GM21529 (cell line): Measurements from ENCODE around the gene NKX1-1.
"Not testable (repeated sequence)": the region's sequence is repeated elsewhere in the genome, so short reads cannot be mapped to it uniquely, and the experiment has no call there.

Experiments
- ATAC-seq: cut with Tn5 transposase; IDR thresholded peaks from one replicate; pipeline ENCODE4 v1.9.1; 2021; ENCODE audit not compliant: unreplicated experiment

Gene NKX1-1

DNA sequence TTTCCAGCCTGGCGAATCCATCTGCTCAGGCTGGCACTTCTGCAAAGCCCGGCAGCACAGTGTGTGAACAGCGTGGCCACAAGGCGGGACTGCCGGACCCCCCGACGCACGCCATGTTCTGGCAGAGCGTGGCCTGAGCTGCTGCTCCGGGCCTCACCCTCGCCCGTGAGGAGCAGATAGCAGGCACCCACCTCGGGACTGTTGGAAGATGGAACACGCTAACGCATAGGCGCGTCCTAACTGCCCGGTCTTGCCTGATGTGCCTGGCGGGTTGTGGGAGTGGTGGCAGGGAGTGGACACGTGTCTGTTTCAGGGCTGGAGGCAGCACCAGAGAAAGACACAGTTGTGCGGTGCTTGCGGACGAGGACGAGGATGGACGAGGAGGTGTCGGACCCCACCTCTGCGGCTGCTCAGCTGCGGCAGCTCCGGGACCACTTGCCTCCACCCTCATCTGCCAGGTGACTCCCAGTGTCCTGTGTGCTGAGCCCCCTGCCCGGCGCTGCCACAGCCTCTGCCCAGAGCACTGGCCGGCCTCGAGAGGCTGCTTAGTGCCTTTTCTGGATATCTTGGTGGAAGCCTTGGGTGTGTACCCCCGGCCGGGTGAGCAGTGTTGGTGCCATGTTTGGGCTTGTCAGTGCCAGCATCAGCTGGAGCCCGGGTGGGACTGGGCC is 31.1 kb downstream of the NKX1-1 start:
- ATAC-seq = no peak

GRCh38 chr4:1374706-1375045 is 31.6 kb downstream of the NKX1-1 start:
- ATAC-seq = no peak

GRCh38 chr4:1373892-1374705 is 32.1 kb downstream of the NKX1-1 start:
- no peak for ATAC-seq

- not testable (repeated sequence) for ATAC-seq
These were observed 33.7 kb downstream of the NKX1-1 start for GRCh38 chr4:1372576-1372975.

DNA sequence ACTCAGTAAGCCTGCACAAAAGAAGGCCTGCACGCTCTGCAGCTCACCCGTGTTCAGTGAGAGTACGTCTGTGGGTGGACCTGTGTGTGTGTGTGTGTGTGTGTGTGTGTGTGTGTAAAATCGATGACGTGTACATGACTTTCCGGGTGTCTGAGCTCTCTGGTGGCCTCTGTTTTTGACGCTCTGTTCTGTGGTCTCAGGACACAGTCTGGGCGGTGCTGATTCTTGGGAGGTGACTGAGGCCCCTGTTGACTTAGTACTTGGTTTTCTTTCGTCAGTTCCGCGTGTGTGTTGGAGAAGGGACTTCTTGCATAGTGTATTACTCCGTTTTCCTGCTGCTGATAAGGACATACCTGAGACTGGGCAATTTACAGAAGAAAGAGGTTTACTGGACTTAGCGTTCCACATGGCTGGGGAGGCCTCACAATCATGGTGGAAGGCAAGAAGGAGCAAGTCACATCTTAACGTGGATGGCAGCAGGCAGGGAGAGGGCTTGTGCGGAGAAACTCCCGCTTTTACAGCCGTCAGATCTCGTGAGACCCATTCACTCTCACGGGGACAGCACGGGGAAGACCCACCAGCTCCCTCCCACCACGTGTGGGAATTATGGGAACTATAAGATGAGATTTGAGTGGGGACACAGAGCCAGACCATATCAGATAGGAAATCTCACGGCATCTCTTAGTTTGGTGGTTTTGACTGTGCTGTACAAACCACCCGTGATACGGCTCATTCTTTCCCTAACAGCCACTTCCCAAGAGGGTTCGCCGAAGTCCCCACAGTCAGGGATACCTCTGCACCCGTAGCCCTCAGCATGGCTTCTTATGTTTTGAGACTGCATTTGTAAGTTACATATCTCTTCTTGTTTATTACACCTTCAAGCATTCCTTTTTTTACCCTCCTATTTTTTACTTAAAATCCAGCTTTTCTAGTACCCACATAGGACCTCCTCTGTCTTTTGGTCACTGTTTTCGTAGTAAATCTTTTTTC is 34.8 kb downstream of the NKX1-1 start:
- ATAC-seq = no peak

- ATAC-seq = no peak
These were observed 35.7 kb downstream of the NKX1-1 start for GRCh38 chr4:1370321-1371124.

DNA sequence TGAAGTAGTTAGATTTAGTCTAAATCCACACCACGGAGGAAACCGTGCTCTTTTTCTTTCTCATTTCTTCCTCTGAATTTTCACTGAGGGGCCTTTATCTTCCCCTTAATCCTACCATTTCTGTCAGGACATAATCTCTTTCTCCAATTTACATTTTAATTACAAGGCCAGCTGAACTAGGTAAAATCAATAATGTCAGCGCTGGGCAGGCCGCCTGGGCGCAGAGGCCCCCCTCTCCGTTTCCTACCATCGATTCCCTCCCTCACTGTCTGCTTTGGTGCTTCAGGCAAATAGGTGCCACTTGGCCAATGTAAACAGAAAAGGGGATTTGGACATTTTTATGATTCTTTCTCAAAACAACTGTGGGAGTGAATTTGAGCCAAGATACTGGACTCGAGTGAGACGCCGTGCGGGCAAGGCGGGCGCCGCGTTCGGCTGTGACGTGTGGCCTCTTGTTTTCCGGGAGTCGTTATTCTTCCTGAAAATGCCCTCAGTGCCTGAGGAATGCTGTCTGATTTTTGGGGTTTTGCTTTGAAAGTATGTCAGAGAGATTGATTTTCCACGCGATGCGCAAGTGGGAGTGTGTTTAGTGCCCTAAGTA is 36.7 kb downstream of the NKX1-1 start:
- no peak for ATAC-seq

DNA sequence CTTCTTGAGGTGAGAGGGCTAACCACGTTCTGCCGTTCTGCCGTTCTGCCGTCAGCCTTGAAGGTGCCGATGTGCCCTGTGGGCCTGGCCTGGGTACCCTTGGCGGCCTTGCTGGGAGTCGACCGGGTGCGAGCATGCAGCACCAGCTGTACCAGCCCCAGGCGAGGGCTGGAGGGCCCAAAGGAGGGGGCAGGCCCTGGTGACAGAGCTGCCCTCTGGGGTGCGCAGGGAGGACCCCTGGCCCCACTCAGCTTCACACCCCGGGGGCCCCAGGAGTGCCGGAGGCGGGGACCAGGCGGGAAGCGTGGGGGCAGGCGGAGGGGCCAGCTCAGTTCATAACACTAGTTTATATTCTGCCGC is 37.2 kb downstream of the NKX1-1 start:
- no peak for ATAC-seq

DNA sequence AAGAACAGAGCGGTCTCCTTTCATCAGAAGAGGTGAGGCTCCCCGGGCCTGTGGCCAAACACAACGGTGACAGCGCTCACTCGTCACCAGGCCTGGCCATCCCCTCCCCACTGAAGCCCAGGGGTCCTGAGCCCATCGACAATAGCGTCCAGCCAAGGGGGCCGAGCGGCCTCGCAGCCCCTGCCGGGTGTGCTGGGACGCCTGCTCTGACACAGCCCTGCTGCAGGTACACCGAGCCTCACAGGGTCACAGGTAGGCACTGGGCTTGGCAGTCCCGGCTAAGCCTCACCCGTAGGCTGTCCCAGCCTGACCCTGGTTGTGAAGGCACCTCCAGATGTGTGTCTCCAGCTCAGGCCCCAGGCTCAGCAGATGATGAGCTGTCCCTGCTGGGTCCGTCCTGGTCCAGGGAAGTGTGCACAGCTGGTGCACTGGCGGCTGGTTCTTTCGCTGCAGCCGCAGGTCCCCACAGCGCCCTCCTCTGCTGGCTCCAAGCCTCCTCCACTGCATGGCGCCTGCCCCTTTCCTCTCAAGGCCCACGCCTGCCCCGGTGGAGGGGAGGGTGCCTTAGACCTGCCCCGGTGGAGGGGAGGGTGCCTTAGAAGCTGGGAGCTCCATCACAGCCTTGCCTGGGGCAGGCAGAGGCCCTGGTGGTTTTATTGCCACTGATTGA is 37.7 kb downstream of the NKX1-1 start:
- no peak for ATAC-seq

DNA sequence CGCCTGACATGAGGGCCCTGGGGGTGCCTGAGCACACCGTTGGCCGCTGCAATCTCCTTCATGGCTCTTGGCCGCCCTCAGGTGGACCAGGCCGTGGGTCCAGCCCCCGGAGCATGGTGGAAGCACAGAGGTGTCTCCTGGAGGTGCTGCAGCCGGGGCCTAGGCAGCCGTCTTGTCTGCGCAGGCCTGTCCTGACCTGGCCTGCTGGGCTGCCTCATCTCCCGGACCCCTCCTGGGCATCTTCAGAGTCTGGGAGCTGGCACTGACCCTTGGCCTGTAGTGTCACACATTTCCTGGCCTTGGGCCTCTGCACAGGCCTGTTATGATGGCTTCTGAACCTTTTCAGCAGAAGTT is 38.3 kb downstream of the NKX1-1 start:
- ATAC-seq = no peak

DNA sequence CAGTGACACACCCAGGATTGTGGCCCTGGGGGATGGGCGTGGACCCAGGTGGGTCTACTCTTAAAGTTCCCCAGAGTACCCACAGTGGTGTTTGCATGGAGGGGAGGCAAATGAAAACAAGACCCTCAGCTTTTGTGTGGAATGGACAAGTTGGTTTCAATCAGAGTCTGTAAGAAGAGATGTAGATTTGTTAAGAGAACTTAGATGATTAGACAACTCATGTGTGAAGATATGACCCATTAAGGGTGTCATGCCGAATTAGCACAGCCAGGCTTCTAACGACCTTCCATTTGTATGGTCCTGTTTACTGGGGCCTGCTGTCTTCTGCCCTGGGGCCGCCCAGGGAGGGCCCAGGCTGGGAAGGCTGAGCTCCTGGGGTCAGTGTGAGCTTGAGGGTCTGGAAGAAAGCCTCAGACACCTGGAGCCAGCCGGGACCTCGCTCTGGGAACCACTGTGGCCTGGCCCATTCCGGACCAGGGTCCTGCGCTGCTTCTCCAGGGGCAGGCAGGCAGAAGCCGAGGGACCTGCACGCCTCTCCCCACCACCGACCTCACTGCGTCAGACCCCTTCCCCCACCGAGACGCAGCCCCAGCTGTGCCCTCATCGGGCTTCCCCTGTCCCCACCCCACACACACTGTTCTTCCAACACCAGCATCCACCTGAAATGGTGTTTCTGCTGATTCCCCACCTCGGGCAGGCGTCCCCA is 38.9 kb downstream of the NKX1-1 start:
- ATAC-seq = no peak

DNA sequence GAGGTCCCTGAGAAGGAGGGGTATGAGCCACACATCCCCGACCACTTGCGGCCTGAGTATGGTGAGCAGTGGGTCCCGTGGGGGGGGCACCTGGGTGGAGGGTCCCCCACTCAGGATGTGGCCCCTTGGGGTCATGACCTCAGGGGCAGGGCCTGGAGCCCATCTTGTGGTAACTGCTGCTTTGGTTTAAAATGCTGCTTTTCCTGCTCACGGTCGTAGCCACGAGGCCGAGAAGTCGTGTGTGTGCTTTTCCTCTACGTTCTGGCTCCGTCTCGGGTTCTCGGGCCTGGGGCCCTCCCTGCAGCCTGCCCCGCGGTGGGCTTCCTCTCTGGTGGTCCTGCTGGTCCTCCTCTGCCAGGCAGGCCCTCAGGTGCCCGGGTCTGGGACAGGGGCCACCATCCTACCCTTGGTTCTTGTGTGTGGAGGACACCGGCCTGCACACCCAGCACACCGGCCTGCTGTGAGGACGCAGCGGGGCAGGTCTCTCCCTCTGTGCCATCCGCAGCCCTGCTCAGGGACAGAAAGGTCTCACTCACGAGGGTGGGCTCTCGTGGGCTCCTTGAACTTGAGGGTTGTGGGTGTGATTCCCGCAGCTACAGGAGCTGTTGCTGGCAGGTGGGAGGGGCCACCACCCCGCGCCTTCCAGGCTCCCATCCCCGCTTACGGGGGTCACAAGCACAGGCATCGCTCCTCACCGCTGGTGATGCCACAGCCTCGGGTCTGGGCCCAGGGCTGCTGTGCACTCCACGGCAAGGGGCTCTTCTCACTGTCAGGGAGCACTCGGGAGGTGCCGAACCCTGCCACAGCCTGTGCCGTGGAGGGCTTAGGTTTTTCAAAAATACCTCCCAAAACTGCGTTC is 39.6 kb downstream of the NKX1-1 start:
- ATAC-seq = no peak

DNA sequence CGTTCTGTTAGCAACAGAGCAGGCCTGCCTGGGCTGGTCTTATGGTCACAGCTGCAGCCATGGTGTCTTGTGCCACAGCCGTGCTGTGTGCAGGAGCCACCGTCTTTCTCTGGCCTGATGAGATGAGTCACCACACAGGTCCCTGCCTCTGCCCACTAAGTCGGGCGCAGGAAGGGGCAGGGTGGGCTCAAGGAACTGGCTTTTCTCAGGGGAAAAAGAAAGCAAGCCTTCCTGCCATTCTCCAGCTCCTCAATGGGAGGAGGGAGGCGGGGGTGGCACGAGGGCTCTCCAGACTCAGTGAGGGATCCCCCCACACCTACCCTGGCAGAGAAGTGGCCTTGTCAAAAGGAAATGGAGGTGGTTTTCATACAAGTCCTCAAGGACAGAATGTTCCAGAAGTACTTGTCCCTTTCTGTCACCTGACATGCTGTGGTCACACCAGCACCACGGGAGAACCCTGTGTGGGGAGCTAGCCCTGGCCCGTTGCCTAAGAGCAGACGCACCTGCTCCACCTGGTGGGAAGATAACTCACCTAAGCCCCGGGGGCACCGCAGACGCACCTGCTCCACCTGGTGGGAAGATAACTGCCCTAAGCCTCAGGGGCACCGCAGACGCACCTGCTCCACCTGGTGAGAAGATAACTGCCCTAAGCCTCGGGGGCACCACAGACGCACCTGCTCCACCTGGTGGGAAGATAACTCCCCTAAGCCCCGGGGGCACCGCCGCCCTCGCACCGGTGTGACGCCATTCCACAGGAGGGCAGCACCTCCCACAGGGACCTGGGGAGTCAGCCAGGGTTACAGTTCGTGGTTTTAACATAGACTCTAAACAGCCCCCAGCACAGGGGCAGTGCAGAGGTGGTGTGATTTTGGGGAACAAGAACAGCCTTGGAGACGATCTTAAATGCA is 40.7 kb downstream of the NKX1-1 start:
- no peak for ATAC-seq

- ATAC-seq = no peak
These were observed 41.5 kb downstream of the NKX1-1 start for GRCh38 chr4:1364748-1365147.

- ATAC-seq = no peak
These were observed 42.0 kb downstream of the NKX1-1 start for GRCh38 chr4:1364217-1364616.

GRCh38 chr4:1363513-1363912 is 42.7 kb downstream of the NKX1-1 start:
- ATAC-seq = no peak

GRCh38 chr4:1362521-1362920 is 43.7 kb downstream of the NKX1-1 start:
- ATAC-seq = no peak
